Esophagus squamous epithelium (tissue), 4 donors: ENCODE data around the gene ADGRB3.

Experiments
- POLR2A ChIP-seq, 4 donors: fragments of 450-650 bp; IDR thresholded peaks; one replicate each; pipeline ENCODE4 v1.6.1; 2017; ENCODE audit warnings: antibody characterized with exemption in 4 of 4, mild to moderate bottlenecking in 4 of 4, moderate library complexity in 3 of 4
- TF ChIP-seq, protein P1 (sequence below), 6 experiments: fragments of 450-650 bp in 4 of 6; fragments of 200-600 bp in 2 of 6; sonication (generic) in 2 of 6; IDR thresholded peaks; one replicate each; pipeline ENCODE4 v1.5.1; 2016 to 2019; ENCODE audit warnings: antibody characterized with exemption in 6 of 6, mild to moderate bottlenecking in 4 of 6, moderate library complexity in 4 of 6

- no peak for TF ChIP-seq POLR2A (IDR thresholded peaks at IDR 0.05)
- TF ChIP-seq, protein P1, sequence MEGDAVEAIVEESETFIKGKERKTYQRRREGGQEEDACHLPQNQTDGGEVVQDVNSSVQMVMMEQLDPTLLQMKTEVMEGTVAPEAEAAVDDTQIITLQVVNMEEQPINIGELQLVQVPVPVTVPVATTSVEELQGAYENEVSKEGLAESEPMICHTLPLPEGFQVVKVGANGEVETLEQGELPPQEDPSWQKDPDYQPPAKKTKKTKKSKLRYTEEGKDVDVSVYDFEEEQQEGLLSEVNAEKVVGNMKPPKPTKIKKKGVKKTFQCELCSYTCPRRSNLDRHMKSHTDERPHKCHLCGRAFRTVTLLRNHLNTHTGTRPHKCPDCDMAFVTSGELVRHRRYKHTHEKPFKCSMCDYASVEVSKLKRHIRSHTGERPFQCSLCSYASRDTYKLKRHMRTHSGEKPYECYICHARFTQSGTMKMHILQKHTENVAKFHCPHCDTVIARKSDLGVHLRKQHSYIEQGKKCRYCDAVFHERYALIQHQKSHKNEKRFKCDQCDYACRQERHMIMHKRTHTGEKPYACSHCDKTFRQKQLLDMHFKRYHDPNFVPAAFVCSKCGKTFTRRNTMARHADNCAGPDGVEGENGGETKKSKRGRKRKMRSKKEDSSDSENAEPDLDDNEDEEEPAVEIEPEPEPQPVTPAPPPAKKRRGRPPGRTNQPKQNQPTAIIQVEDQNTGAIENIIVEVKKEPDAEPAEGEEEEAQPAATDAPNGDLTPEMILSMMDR (IDR thresholded peaks at IDR 0.05): peak in 2 of 6 experiments; percentile 18 to 24
These were observed 143.4 kb downstream of the ADGRB3 start for GRCh38 chr6:68778356-68779020.
